ENCODE data around the gene CACNG8. TPM values are rescaled to one million over a fixed set of nuclear protein-coding genes. Genes with fewer than 3 reads are reported as not detected.

The CACNG8 gene
- total and polyA plus RNA-seq, 8 donors, result under 0.01 to 0.45 (median 0.01) TPM; not detected in 4

DNA sequence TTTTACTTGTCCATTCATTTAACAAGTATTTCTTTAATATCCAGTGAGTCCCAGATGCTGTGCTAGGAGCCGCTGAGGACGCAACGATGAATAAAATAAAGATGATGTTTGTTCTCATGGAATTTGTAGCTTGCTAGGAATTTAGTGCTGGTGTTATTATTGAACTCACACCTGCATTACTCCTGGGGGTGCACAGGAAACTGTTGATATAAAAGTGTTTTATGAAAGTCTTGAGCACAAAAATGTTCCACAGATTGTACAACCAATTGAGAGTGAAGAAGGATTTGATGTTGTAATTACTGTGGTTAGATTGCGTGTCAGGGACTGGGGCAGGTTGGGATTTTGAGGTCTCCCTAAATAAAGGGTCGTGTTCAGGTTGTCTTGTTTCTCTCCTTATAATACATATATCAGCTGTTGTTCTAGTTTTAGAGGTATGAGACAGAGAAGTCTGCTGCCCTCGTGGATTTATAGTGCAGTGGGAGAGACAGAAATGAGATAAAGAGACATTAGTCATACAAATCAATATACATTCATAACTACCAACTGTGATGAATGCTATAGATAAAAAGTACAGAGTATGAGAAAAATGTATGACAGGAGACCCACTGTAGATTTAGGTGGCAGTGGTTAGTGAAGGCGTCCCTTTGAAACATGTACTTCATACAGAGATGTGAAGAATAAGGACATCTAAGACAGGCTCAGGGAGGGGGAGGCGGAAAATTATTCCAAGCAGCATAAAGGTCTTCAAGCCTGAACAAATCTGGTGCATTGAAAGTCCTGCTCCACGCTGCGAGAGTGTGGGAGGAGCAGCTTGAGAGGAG lies 40.0 kb downstream of the CACNG8 start:
- intact Hi-C loops (cut with DNase I; ENCODE audit: low total_unique reads), result no loop called here
- TF ChIP-seq, protein P1, sequence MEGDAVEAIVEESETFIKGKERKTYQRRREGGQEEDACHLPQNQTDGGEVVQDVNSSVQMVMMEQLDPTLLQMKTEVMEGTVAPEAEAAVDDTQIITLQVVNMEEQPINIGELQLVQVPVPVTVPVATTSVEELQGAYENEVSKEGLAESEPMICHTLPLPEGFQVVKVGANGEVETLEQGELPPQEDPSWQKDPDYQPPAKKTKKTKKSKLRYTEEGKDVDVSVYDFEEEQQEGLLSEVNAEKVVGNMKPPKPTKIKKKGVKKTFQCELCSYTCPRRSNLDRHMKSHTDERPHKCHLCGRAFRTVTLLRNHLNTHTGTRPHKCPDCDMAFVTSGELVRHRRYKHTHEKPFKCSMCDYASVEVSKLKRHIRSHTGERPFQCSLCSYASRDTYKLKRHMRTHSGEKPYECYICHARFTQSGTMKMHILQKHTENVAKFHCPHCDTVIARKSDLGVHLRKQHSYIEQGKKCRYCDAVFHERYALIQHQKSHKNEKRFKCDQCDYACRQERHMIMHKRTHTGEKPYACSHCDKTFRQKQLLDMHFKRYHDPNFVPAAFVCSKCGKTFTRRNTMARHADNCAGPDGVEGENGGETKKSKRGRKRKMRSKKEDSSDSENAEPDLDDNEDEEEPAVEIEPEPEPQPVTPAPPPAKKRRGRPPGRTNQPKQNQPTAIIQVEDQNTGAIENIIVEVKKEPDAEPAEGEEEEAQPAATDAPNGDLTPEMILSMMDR (IDR thresholded peaks at IDR 0.05), result no peak
- TF ChIP-seq POLR2A (IDR thresholded peaks at IDR 0.05) (no peak), EP300 (IDR thresholded peaks at IDR 0.05) (no peak), POLR2AphosphoS5 (IDR thresholded peaks at IDR 0.05) (no peak)
- Histone ChIP-seq H3K27me3 (peaks cover 0 to 69% (median 25%) of the 10 kb centered on the region in 3 donors), H3K4me3 (no peak overlapping the region), H3K27ac (no peak overlapping the region), H3K4me1 (no peaks in the 10 kb centered on the region), H3K9me3 (no peaks in the 10 kb centered on the region), H3K36me3 (no peaks in the 10 kb centered on the region)
- 68 to 75% (median 72%) methylated on average over 10 of the region's 10 CpGs for WGBS, 5 donors
- no peak for DNase-seq

DNA sequence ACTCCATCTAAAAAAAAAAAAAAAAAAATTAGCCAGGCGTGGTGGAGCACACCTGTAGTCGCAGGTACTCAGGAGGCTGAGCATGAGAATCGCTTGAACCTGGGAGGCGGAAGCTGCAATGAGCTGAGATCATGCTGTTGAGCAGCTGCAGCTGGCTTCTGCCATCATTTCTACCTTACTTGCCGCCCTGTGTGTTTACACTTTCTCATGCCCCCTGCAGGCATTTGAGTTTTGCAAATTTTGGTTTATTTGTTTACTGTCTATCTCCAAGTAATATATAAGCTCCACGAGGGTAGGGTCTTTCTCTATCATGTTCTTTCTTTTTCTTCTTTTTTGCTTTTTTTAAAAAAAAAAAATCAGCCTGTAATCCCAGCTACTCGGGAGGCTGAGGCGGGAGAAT lies 46.7 kb downstream of the CACNG8 start:
- Histone ChIP-seq H3K36me3 (no peaks in the 10 kb centered on the region), H3K27me3 (peaks cover 0 to 73% (median 9%) of the 10 kb centered on the region in 3 donors), H3K9me3 (no peaks in the 10 kb centered on the region), H3K4me1 (no peaks in the 10 kb centered on the region), H3K27ac (no peak overlapping the region), H3K4me3 (no peak overlapping the region)
- TF ChIP-seq EP300 (IDR thresholded peaks at IDR 0.05) (no peak), POLR2AphosphoS5 (IDR thresholded peaks at IDR 0.05) (no peak), POLR2A (IDR thresholded peaks at IDR 0.05) (no peak)
- TF ChIP-seq, protein P1 (IDR thresholded peaks at IDR 0.05), result no peak
- 81 to 83% (median 81%) methylated on average over 8 of the region's 8 CpGs for WGBS, 5 donors
- no peak for DNase-seq
- intact Hi-C loops (cut with DNase I; ENCODE audit: low total_unique reads), result no loop called here

DNA sequence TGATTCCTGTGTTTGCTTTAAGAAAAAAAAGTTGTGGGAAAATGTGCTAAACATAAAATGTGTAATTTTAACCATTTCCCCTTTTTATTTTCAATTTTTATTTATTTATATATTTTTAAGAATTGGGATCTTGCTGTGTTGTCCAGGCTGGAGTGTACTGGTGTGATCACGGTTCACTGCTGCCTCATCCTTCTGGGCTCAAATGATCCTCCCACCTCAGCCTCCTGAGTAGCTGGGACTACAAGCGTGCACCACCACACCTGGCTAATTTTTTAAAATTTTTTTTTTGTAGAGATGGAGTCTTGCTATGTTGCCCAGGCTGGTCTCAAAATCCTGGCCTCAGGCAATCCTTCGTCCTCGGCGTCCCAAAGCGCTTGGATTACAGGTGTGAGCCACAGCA lies 47.7 kb downstream of the CACNG8 start:
- Histone ChIP-seq H3K4me3 (no peak overlapping the region), H3K9me3 (no peaks in the 10 kb centered on the region), H3K4me1 (no peaks in the 10 kb centered on the region), H3K27me3 (peaks cover 0 to 73% (median 9%) of the 10 kb centered on the region in 3 donors), H3K27ac (no peak overlapping the region), H3K36me3 (no peaks in the 10 kb centered on the region)
- intact Hi-C loops (cut with DNase I; ENCODE audit: low total_unique reads), result no loop called here
- WGBS, 5 donors, result 87 to 97% (median 94%) methylated on average over 6 of the region's 6 CpGs
- no peak for DNase-seq
- TF ChIP-seq POLR2AphosphoS5 (IDR thresholded peaks at IDR 0.05) (no peak), EP300 (IDR thresholded peaks at IDR 0.05) (no peak), POLR2A (IDR thresholded peaks at IDR 0.05) (no peak)
- TF ChIP-seq, protein P1 (IDR thresholded peaks at IDR 0.05), result no peak

GRCh38 chr19:54011507-54012211 lies 48.9 kb downstream of the CACNG8 start:
- Histone ChIP-seq H3K27ac (no peak overlapping the region), H3K27me3 (peaks cover 0 to 85% (median 9%) of the 10 kb centered on the region in 3 donors), H3K4me3 (no peak overlapping the region), H3K36me3 (no peaks in the 10 kb centered on the region), H3K4me1 (no peaks in the 10 kb centered on the region), H3K9me3 (no peaks in the 10 kb centered on the region)
- no peak for DNase-seq
- intact Hi-C loops (cut with DNase I; ENCODE audit: low total_unique reads), result no loop called here
- 33 to 38% (median 34%) methylated on average over 36 of the region's 36 CpGs for WGBS, 5 donors
- TF ChIP-seq, protein P1 (IDR thresholded peaks at IDR 0.05), result no peak
- TF ChIP-seq POLR2AphosphoS5 (IDR thresholded peaks at IDR 0.05) (no peak), EP300 (IDR thresholded peaks at IDR 0.05) (no peak), POLR2A (IDR thresholded peaks at IDR 0.05) (no peak)

All from stomach (tissue), 9 donors.